IPS-11a (cell line): ENCODE results near the gene SLC29A4.

ENCODE experiments used
- H3K4me3 ChIP-seq: one replicate; pipeline ENCODE4 v1.5.1; 2013; ENCODE audit warnings: low read depth, low read length, control low read depth

Gene SLC29A4

DNA sequence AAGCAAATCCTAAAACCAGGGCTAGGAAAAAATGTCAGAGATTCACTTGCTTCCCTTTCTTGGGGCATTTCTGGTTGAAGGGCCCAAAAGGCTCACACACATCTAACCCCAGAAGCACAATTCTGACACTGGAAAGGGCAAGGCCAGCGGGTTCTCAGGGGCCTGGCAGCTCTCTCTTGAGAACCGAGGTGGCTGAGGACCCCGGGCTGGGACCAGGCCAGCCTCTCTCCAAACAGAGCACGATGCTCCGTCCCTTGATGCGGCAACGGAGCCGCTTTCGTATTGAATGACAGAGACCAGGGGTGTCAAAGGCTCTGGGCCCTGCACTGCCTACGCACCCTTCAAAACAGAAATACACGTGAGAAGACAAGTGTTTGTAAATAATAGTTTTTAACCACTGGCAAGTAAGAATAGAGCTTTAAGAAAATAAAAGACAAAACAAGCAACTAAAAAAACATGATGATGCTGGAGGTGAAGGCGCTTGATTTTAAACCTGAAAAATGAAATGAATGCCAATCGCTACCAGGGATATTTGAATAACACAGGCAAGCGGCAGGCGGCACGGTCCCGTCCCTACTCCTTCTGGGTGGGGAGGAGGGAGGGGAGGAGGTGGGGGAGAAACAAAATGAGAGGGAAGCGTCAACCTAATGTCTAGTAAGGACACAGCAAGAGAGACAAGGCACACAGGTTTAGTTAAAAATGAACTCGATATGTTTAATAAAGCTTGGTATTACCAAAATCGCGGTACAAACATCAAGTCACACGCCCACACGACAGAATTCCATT is 68.0 kb downstream of the SLC29A4 start:
- no peak overlapping the region for H3K4me3 ChIP-seq

DNA sequence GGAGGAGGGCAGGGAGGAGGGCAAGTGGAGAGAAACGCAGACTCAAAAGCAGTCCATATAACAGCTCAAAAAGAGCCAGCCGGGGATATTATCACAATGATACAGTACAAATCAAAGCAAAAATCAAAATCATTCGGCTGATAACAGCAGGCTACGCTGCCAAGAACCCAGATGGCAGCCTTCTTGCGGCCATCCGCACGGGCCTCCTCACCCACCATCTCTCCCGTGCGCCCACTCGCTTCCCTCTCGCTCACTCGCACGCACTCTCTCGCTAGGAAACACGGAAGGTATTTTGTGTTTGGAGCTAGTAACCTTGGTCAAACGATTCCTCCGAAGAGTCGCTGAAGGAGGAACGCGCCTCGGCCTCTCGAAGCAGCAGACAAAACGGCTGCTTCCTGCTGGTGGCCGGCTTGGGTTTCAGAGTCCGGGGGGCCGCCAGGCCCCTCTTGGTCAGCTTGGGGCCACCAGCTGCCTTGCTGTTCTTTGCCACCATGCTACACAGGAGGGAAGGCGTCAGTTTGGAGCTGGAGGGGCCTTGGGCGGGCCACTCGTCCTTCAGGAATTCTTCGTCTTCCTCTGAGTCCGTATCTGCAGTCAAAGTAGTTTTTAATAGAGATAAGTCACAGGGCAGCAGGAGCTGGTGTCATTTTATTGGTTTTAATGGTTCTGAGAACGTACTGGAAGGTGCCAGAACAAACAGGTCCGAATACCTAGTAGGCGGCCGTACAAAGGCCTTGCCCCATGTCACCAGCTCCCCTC is 68.9 kb downstream of the SLC29A4 start:
- no peak overlapping the region for H3K4me3 ChIP-seq

DNA sequence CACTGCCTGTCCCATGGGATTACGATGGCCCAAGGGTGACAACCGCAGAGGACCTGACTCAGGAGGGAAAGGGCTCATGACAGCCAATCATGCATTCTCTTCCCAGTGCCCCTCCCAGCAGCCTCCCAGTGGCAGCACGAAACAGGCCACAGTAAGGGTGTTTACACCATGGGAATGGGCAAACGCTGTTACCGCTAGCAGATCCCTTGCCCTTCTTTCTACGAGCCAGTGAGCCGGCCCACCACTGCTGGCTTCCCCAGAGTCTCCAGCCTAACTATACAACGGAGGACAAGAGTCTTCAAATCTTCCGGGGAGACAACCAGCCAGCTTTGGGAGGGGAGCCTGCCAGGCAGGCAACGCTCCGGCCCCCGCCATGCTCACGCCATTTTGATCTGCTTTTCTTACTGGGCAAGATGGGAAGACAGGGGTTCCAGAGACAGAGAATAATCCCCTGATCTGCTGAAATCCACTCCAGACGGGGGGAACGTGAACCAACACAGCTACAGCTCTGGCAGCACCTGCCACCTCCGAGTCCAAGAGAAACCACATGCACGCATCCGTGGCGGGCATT is 69.8 kb downstream of the SLC29A4 start:
- no peak overlapping the region for H3K4me3 ChIP-seq

DNA sequence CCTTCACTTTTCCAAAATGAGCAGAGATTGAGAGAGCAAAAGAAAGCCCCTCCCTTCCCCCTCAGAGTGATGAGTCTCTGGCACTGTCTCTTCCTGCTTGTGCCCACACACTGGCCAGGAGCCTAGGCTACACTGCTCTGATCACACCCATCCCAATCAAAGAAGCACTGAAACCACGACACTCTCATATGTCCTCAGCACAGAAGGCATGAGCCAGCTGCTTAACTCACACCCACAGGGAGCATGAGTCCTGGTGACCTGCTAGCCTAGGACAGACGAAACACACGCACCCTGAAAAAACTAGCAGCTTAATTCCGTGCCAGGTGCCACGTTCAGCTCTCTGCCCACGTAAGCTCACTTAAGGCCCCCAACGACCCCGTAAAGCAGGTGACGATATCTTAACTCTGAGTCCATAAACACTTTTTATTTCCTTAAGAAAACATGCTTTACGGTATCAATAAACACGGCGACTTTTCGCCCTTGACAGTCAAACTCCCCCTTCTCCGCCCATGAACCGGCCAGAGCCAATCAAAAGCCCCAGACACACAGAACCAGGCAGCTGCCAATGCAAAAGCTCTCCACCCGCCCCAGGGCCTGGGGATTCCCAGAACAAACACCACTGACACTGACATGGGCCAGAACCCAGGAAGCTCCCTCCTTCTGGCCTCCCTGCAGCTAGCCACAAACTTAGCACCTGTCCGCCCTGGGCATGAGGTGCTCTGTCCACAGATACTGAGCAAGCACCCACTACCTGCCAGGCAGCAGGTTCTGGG is 71.9 kb downstream of the SLC29A4 start:
- no peak overlapping the region for H3K4me3 ChIP-seq
